Measurements from ENCODE around the gene OPCML. TPM values are rescaled to one million over a fixed set of nuclear protein-coding genes. Genes with fewer than 3 reads are reported as not detected.
A peak's percentile ranks its signal among the peaks of the same experiment; 100 is the strongest.

The OPCML gene
- total RNA-seq, 2 experiments from 2014 or later, result not detected

DNA sequence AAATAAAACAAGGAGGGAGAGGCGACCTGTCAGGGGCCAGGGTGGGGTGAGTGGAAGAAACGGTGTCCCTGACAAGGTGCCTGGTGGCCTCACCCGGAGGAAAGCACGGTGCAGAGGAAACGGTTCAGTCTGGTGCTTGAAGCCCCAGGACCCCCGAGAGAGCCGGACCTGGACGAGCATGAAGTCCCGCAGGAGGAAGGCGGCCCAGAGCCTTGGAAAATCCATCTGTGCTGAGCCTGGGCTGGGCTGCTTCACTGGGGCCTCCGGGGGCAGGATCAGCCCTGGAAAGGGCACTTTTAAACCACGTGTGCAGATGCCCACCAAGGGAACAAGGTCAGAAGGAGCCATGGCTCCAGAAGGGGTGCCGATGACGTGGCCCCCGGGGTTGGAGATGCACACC is 467.3 kb downstream of the OPCML start:
- POLR2A ChIA-PET, result no interaction called here
- H3K9me3 Mint-ChIP-seq, result no peaks in the 10 kb centered on the region
- H3K4me3 Mint-ChIP-seq, result no peak overlapping the region
- peaks cover 29% of the 10 kb centered on the region for H3K27me3 Mint-ChIP-seq
- CTCF ChIA-PET, result no interaction called here
- no peaks in the 10 kb centered on the region for H3K36me3 Mint-ChIP-seq
- H3K27ac Mint-ChIP-seq, result no peak overlapping the region
- intact Hi-C loops (cut with micrococcal nuclease), result no loop called here
- peaks cover 2% of the 10 kb centered on the region for H3K4me1 Mint-ChIP-seq (ENCODE audit: low read depth)
- no peak for DNase-seq

DNA sequence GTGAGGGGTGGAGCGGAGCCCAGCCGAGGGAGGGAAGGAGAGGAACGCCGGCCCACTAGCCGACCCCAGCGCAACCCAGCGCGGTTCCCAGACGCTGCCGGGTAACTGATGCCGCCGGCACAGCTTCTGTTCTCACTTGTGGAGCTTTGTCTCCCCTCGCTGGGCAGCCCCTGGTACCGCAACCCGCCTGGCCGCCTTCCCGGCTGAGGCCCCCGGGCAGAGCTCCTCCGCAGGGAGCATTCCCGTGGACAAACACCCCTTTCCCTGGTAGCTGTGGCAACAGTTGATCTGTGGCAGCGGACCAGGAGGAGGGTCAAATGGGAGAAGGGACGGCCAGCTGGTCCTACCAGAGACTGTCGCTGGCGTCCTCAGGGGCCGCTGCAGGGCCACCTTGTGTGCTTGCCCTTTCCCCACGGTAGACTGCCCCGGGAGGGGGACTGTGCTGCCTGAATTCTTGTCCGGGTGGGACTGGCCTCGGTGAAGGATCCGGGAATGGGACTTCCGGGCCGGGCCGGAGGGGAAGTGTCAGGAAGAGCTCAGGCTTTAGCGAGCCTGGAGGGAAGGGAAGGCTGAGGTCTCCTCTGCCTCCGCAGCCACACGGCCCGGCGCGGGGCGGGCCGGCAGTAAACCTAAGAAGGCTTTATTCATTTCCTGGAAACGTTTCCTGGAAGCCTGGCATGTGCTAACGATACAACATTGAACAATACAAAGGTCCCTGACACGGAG is 468.0 kb downstream of the OPCML start:
- DNase-seq, result peak; percentile 20
- Mint-ChIP-seq H3K27me3 (peaks cover 29% of the 10 kb centered on the region), H3K4me1 (ENCODE audit: low read depth) (peaks cover 2% of the 10 kb centered on the region), H3K9me3 (no peaks in the 10 kb centered on the region), H3K27ac (no peak overlapping the region), H3K36me3 (no peaks in the 10 kb centered on the region), H3K4me3 (no peak overlapping the region)
- CTCF ChIA-PET, result interaction anchor here (0.7 kb wide), 1 partner anchor 698 kb away, joined by 3 read pairs; no protein-coding TSS in a partner anchor
- POLR2A ChIA-PET, result no interaction called here
- intact Hi-C loops (cut with micrococcal nuclease), result no loop called here

DNA sequence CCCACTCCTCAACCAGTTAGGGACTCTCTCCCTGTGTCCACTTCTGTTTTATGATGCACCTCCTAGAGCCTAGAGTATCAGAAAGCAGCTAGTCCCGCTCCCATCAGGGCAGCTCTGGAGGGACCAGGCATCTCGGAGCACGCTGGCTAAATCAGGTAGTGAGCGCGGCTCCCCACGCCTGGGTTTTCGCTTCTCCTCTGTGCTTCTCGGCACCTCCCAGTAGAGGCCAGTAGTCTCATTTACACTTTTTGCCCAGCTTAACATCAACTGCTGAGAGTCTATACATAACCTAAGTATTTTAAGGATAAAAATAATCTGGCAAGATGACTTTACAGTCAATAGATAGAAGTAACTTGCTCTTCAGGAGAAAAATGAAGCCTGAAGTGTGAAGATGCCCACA is 473.8 kb downstream of the OPCML start:
- H3K9me3 Mint-ChIP-seq, result peaks cover 9% of the 10 kb centered on the region
- ChIA-PET CTCF (no interaction called here), POLR2A (no interaction called here)
- intact Hi-C loops (cut with micrococcal nuclease), result no loop called here
- H3K4me3 Mint-ChIP-seq, result no peak overlapping the region
- H3K27me3 Mint-ChIP-seq, result peaks cover 11% of the 10 kb centered on the region
- no peaks in the 10 kb centered on the region for H3K4me1 Mint-ChIP-seq (ENCODE audit: low read depth)
- no peak for DNase-seq
- no peaks in the 10 kb centered on the region for H3K36me3 Mint-ChIP-seq
- no peak overlapping the region for H3K27ac Mint-ChIP-seq

DNA sequence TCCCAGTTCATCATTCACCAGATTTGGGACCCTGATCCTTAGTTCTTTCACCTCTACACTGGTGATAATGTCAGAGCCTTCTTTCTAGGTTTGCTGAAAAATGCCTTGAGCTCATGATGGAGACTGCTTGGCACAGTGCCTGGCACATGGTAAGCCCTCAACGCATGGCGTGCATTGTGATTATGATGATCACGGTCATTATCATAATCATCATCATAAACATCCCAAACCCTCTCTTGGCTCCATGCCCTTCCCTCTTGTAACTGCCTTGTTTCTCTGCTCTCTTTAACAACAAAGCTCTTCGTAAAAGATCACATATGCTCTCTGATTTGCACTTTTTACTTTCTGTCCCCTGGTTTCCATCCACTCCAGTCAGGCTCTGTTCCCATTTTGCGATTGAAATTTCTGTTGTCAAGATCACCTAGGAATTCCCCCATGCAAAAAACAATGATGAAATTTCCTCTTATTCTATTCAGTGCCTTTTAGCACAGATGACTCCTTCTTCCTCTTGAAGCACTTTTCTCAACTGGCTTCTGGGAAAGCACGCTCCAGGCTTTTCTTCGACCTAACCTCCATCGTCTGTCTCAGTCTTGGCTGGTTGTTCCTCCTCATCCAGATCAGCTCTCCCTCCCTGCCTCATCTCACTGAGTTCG is 479.1 kb downstream of the OPCML start:
- ChIA-PET POLR2A (no interaction called here), CTCF (no interaction called here)
- H3K27me3 Mint-ChIP-seq, result peaks cover 1% of the 10 kb centered on the region
- H3K27ac Mint-ChIP-seq, result no peak overlapping the region
- no peaks in the 10 kb centered on the region for H3K36me3 Mint-ChIP-seq
- no peak for DNase-seq
- no peak overlapping the region for H3K4me3 Mint-ChIP-seq
- intact Hi-C loops (cut with micrococcal nuclease), result no loop called here
- H3K4me1 Mint-ChIP-seq (ENCODE audit: low read depth), result no peaks in the 10 kb centered on the region
- H3K9me3 Mint-ChIP-seq, result peaks cover 9% of the 10 kb centered on the region

DNA sequence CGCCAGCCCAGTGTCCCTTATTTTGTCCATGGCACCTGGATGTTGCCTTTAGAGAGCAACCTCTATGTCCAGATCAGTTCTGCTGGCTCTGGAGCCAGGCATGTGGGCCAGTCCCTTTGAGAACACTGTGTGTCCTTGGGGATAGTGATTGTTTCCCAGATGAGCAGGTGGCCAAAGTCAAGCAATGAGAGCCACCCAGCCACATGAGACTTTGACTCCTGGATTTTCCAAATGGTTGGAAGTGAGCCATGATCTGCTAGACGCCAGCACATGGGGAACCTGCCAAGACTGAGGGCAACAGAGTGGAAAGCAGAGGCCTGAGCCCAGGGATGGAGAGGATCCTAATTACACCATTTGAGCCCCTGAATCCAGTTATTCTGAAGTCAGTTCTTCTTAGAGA is 479.8 kb downstream of the OPCML start:
- intact Hi-C loops (cut with micrococcal nuclease), result no loop called here
- Mint-ChIP-seq H3K27ac (no peak overlapping the region), H3K27me3 (peaks cover 1% of the 10 kb centered on the region), H3K9me3 (peaks cover 9% of the 10 kb centered on the region), H3K4me3 (no peak overlapping the region), H3K4me1 (ENCODE audit: low read depth) (no peaks in the 10 kb centered on the region), H3K36me3 (no peaks in the 10 kb centered on the region)
- CTCF ChIA-PET, result no interaction called here
- no peak for DNase-seq
- POLR2A ChIA-PET, result no interaction called here

DNA sequence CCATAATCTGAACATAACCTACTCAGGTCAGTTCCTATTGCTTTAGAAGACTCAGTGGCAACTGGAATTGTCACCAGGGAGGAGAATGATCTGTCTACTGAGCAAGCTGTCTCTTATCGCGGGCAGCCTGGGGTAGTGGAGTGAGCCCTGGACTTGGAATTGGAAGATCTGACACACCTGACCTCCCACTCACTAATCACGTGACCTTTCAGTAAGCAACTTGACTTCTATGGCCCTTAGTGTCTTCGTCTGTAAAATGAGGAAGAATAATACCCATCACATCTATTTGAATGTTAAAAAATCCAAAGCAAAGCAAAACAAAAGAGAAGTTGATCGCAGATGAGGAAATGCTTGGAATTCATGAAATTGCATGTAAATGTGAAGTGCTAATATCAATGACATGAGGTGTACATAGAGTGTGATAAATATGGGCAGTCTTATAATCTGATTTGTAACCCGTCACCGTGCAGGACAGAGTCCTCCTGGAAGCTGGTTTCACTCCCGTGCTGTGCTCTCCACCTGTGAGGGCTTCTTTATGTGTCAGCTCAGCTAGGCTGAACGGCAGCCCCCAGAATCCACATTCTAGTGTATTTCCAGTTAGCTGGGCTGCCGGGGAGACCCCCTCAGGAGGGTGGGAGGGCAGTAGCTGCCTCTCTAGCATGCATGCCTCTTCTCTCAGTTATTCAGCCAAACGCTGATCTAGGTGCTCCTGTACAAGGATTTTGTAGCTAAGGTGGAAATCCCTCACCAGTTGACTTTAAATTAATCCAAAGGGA is 482.9 kb downstream of the OPCML start:
- CTCF ChIA-PET, result no interaction called here
- peaks cover 1% of the 10 kb centered on the region for H3K27me3 Mint-ChIP-seq

DNA sequence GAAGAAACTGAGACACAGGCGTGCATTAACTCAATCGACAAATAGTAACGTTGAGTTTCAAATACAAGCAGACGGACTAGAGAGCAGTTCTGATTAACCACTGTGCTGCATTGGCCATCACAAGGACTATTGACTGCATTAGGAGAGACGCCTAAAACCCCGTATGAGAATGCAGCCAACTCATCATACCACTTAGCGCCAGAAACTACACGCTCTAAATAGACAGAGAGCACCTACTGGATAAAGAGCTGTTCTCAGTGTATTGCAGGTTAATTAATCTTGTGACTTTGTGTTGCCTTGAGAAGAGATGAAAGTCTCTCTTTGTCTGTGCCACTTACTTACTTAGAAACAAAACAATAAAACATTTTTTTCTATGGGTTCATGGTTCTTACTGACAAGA is 484.0 kb downstream of the OPCML start:
- POLR2A ChIA-PET, result no interaction called here
- no peaks in the 10 kb centered on the region for H3K4me1 Mint-ChIP-seq (ENCODE audit: low read depth)
- DNase-seq, result no peak
- peaks cover 1% of the 10 kb centered on the region for H3K27me3 Mint-ChIP-seq
- H3K36me3 Mint-ChIP-seq, result no peaks in the 10 kb centered on the region
- no peak overlapping the region for H3K27ac Mint-ChIP-seq
- H3K4me3 Mint-ChIP-seq, result no peak overlapping the region
- intact Hi-C loops (cut with micrococcal nuclease), result no loop called here
- CTCF ChIA-PET, result no interaction called here
- H3K9me3 Mint-ChIP-seq, result peaks cover 2% of the 10 kb centered on the region

More for the DNA sequence above, 482.9 kb downstream of the OPCML start:
- Mint-ChIP-seq H3K9me3 (no peaks in the 10 kb centered on the region), H3K27ac (no peak overlapping the region), H3K36me3 (no peaks in the 10 kb centered on the region), H3K4me3 (no peak overlapping the region), H3K4me1 (ENCODE audit: low read depth) (no peaks in the 10 kb centered on the region)
- POLR2A ChIA-PET, result no interaction called here
- DNase-seq, result no peak
- intact Hi-C loops (cut with micrococcal nuclease), result no loop called here

DNA sequence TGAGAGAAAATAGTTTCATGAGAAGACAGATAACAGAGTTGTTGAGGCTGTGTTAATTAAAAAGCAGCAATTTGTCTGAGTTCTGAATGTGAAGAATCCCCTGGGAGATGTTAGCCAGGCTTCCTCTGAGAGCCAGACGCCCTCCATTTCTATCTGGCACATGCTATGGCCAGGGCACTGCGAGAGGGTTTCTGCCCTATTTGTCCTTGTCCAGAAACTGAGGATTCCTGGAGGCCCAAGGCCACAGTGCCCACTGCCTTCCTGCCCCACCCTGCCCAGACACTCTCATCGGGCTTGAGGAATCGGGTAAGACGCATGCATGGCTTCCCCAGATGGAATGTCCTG is 484.6 kb downstream of the OPCML start:
- no peak for DNase-seq
- intact Hi-C loops (cut with micrococcal nuclease), result no loop called here
- Mint-ChIP-seq H3K4me3 (no peak overlapping the region), H3K27me3 (peaks cover 1% of the 10 kb centered on the region), H3K27ac (no peak overlapping the region), H3K4me1 (ENCODE audit: low read depth) (no peaks in the 10 kb centered on the region), H3K36me3 (no peaks in the 10 kb centered on the region), H3K9me3 (peaks cover 2% of the 10 kb centered on the region)
- ChIA-PET CTCF (no interaction called here), POLR2A (no interaction called here)

DNA sequence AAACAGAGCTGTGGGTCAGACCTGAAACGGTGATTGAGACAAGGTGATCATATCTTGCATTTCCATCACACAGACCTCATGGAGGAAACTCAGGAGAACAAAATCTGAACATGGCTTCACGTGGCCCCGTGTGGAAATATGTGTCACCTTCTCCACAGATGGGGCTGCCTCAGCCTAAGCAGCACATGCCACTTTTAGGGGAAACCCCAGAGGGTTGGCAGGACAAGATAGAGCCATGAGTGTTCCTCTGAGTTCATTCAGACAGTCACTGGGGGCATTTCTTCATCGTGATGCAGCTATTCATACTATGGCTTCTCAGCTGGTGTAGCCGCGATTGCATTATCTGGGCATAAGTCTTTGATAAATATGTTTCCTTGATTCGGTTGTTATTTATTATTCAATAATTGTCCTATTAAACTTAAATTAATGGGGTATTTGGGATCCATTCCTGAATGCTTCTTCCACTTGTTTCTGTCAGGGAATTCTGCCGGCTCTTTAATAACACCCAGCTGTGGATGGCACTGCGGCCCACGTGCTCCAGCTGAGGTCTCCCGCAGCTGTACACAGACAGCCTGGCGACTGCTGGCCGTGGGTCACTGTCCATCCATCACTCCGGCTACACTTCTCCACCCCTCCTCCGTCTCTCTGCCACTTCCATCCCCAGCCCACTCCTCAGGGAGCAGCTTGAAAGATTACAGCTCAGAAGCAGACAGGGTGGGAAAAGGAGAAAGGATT is 485.1 kb downstream of the OPCML start:
- POLR2A ChIA-PET, result no interaction called here

DNA sequence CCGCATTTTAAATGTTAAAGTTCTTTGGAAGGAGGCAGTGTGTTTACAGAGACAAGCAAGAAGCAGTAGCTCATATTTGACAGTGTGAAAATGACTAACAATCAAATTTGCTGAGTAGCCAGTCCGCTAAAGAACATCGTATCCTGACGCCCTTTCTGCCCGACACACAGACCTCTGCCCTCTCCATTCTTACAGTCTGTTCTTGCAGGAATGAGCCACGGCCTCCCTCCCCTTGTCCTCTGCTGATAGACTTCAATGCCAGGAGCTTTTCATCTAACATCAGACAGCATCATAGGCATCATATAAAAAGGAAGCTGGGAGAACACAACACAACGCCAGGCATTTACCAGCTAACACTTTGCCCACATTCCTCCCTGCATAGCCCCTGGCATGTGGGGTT is 486.0 kb downstream of the OPCML start:
- no peak overlapping the region for H3K27ac Mint-ChIP-seq
- no peak for DNase-seq
- H3K36me3 Mint-ChIP-seq, result no peaks in the 10 kb centered on the region
- CTCF ChIA-PET, result no interaction called here
- H3K27me3 Mint-ChIP-seq, result no peaks in the 10 kb centered on the region
- intact Hi-C loops (cut with micrococcal nuclease), result no loop called here
- peaks cover 2% of the 10 kb centered on the region for H3K9me3 Mint-ChIP-seq
- POLR2A ChIA-PET, result no interaction called here
- H3K4me3 Mint-ChIP-seq, result no peak overlapping the region
- no peaks in the 10 kb centered on the region for H3K4me1 Mint-ChIP-seq (ENCODE audit: low read depth)

More for the DNA sequence above, 485.1 kb downstream of the OPCML start:
- no peaks in the 10 kb centered on the region for H3K4me1 Mint-ChIP-seq (ENCODE audit: low read depth)
- no peak overlapping the region for H3K4me3 Mint-ChIP-seq
- no peak for DNase-seq
- peaks cover 2% of the 10 kb centered on the region for H3K9me3 Mint-ChIP-seq
- CTCF ChIA-PET, result no interaction called here
- intact Hi-C loops (cut with micrococcal nuclease), result no loop called here
- H3K27me3 Mint-ChIP-seq, result peaks cover 1% of the 10 kb centered on the region
- H3K36me3 Mint-ChIP-seq, result no peaks in the 10 kb centered on the region
- no peak overlapping the region for H3K27ac Mint-ChIP-seq

DNA sequence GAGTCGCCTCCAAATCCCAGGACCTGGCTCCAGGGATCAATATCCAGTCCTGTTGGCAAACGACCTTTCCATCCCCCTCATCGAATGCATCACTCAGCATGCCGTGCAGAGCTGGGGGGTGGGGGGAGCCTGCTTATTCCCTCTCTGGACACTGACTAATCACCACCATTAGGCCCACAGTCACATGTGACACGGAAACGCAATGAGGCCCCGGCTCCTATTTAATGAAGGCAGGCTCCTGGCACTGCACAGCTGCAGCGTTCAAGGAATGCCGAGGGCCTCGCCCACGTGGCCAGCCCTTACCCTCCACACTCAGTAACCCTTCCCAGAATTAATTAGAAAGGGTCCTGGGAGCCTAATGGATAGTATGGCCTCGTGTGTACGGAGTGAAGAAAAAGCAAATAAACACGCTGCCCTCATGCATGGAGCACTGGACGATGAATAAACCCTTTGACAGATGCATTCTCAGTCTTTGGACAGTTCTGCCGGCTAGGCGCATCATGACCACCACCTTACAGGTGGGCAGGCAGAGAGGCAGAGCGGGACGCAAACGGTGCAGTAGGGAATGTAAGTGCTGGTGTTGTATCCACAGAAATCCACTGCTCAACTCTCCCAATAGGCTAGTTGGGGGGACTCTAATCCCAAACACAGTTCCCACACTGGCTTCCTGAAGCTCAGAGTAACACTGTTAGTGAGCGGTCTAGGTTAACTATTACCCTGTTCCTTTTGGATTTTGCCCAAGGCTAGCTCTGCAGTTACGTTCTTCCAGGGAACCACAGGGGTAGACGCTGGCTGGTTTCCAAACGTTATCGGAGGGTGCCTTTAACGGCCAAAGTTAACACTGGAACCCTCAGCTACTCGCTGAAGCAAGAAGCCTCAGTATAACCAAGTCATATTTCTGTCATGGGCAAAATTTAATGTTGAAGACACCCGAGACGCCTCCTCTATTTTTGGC is 490.1 kb downstream of the OPCML start:
- Mint-ChIP-seq H3K4me3 (no peak overlapping the region), H3K27me3 (no peaks in the 10 kb centered on the region), H3K27ac (no peak overlapping the region), H3K36me3 (no peaks in the 10 kb centered on the region), H3K9me3 (peaks cover 2% of the 10 kb centered on the region), H3K4me1 (ENCODE audit: low read depth) (no peaks in the 10 kb centered on the region)
- intact Hi-C loops (cut with micrococcal nuclease), result no loop called here
- ChIA-PET CTCF (no interaction called here), POLR2A (no interaction called here)
- no peak for DNase-seq

All from activated CD4-positive, alpha-beta memory T cell treated with anti-CD3 and anti-CD28 coated beads for 36 hours (primary cell).